Heart right ventricle (tissue), 16 donors: ENCODE measurements around the gene PRSS1. TPM values are rescaled to one million over a fixed set of nuclear protein-coding genes. Genes with fewer than 3 reads are reported as not detected.

ENCODE experiments used
- ATAC-seq, 8 donors: fragments of 200-7000 bp; cut with Tn5 transposase; one replicate each; pipeline ENCODE4 v1.9.1; 2020; ENCODE audit warnings: mild to moderate bottlenecking in 8 of 8, moderate library complexity in 8 of 8, moderate number of reproducible peaks in 1 of 8
- DNase-seq, 2 donors: peaks; one replicate each; pipeline ENCODE4 v3.0.0-alpha.2; 2020
- H3K27ac ChIP-seq, 10 donors: fragments of 200-600 bp; sonication (generic) in 2 of 10; one replicate each; pipeline versions ENCODE4 v1.5.0 to v1.8.0; 2020 to 2022; ENCODE audit warnings: mild to moderate bottlenecking in 3 of 10
- H3K27me3 ChIP-seq, 7 donors: fragments of 200-600 bp; one replicate each; pipeline ENCODE4 v1.8.0; 2021 to 2022; ENCODE audit warnings: mild to moderate bottlenecking in 2 of 7
- H3K36me3 ChIP-seq, 9 donors: fragments of 200-600 bp; sonication (generic) in 1 of 9; one replicate each; pipeline versions ENCODE4 v1.5.0 to v1.8.0; 2020 to 2022; ENCODE audit warnings: mild to moderate bottlenecking in 2 of 9
- H3K4me1 ChIP-seq, 9 donors: fragments of 200-600 bp; sonication (generic) in 1 of 9; one replicate each; pipeline versions ENCODE4 v1.5.0 to v1.8.0; 2020 to 2022; ENCODE audit warnings: mild to moderate bottlenecking in 4 of 9
- H3K4me3 ChIP-seq, 10 donors: fragments of 200-600 bp; sonication (generic) in 2 of 10; one replicate each; pipeline versions ENCODE4 v1.5.0 to v1.8.0; 2020 to 2022; ENCODE audit warnings: mild to moderate bottlenecking in 7 of 10, moderate library complexity in 2 of 10
- H3K9me3 ChIP-seq, 11 donors: fragments of 200-600 bp in 10 of 11; sonication (generic) in 2 of 11; one replicate each; pipeline versions ENCODE4 v1.5.0 to v1.8.0; 2013 to 2022; ENCODE audit warnings: mild to moderate bottlenecking in 2 of 11, control low read depth in 1 of 11, moderate library complexity in 1 of 11
- WGBS, 2 donors: extraction: QIAGEN DNeasy Blood & Tissue Kit; methylation state at CpG; one replicate each; pipeline ENCODE4 v1.1.7; 2013; ENCODE audit warnings: inconsistent platforms in 1 of 2; 5-methylcytosine and 5-hydroxymethylcytosine counted together
- intact Hi-C, 10 donors: fragments of 100-400 bp; cut with DNase I; formaldehyde crosslinking; loops; one replicate each; pipeline versions ENCODE4 v1.11.1 to v1.14.2; 2022
- polyA plus RNA-seq, 2 donors: library from polyadenylated mRNA; stranded (reverse); fragments of 200-250 nt; gene quantifications; one replicate each; pipeline ENCODE4 v1.2.3, GENCODE V29; 2013
- total RNA-seq, 10 donors: library from RNA; stranded (reverse); fragmentation: NEBNext Ultra II Directional in 3 of 10; extraction: Animal tissue kit (Norgen Biotek cat#: 25700) in 3 of 10; gene quantifications; one replicate each; pipeline versions ENCODE4 v1.2.1 to v1.2.4, GENCODE V29; 2021 to 2023
- TF ChIP-seq, protein P1 (sequence below), 9 donors: fragments of 200-600 bp; sonication (generic) in 2 of 9; IDR thresholded peaks; one replicate each; pipeline versions ENCODE4 v1.5.0 to v1.8.0; 2021 to 2022; ENCODE audit warnings: antibody characterized with exemption in 9 of 9, mild to moderate bottlenecking in 5 of 9, moderate library complexity in 1 of 9
- donor health status: Arrhythmogenic right ventricular cardiomyopathy.
- donor health status: ischemic (EF 13 %, LVEDD 7.1; RV severe dilation, severe dysfunction).
- donor health status: healthy with polysubstance abuse.
- donor health status: DM: no; HTN: yes; CAD: no.
- donor health status: DM: no; HTN: no; CAD: no.
- donor health status: ischemic (EF 25% LVEDD 6.9; RV normal size, moderate dysfunction).
- donor health status: ischemic (EF 25% LVEDD 5.7; RV mildly dilated, moderate dysfunction).
- donor health status: healthy.
- donor health status: DM: yes; HTN: yes; CAD: no.
- donor health status: Ischemic cardiomyopathy.
- donor health status: ischemic (EF 35%, LVEDD 5.7; RV mildly dilated, moderate dysfunction).
- donor health status: nonischemic (EF 11% LVEDD 7.7; RV severe dilation, severe dysfunction).
- donor health status: DM: yes; HTN: yes; CAD: no.
- donor health status: PGD.
- donor health status: ischemic (EF 29% LVEDD 5.4; RV normal size, mild dysfunction).
- donor health status: nonischemic (EF 23%, LVEDD 6.1; RV moderate dilation, normal function).

Gene PRSS1
- total and polyA plus RNA-seq, 12 donors, result 0.75 to 4.3 (median 3.7) TPM; not detected in 4

DNA sequence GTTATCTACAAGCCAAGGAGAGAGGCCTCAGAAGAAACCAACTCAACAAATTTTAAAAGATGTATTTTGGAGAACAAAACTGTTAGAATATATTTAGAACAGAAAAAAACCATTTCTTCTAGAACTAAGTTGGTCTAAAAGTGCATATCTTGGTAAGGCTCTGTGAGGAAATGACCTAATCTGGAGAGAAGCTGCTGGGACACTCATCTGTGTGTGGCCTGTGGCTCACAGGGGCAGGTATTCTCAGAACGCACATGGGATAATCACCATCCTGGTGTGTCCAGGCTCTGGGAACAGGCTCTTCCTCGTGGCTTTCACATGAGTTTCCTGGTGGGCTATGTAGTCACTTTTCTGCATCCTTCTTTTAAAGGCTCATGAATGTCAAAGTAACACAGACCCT, 38.1 kb upstream of the PRSS1 start:
- no peak overlapping the region for H3K27ac ChIP-seq
- no peak overlapping the region for H3K4me3 ChIP-seq
- TF ChIP-seq, protein P1, sequence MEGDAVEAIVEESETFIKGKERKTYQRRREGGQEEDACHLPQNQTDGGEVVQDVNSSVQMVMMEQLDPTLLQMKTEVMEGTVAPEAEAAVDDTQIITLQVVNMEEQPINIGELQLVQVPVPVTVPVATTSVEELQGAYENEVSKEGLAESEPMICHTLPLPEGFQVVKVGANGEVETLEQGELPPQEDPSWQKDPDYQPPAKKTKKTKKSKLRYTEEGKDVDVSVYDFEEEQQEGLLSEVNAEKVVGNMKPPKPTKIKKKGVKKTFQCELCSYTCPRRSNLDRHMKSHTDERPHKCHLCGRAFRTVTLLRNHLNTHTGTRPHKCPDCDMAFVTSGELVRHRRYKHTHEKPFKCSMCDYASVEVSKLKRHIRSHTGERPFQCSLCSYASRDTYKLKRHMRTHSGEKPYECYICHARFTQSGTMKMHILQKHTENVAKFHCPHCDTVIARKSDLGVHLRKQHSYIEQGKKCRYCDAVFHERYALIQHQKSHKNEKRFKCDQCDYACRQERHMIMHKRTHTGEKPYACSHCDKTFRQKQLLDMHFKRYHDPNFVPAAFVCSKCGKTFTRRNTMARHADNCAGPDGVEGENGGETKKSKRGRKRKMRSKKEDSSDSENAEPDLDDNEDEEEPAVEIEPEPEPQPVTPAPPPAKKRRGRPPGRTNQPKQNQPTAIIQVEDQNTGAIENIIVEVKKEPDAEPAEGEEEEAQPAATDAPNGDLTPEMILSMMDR (IDR thresholded peaks at IDR 0.05), result no peak
- DNase-seq (no peak), ATAC-seq (no peak)
- 33 to 41% methylated on average over 2 of the region's 2 CpGs for WGBS, 2 donors
- intact Hi-C loops, result loop anchor here in 3 of 10 donors (2.0 to 10.0 kb wide), 3 partner anchors 71 to 74 kb away; no protein-coding TSS in a partner anchor
- peaks cover 0 to 47% (median 0%) of the 10 kb centered on the region in 7 donors for H3K27me3 ChIP-seq
- H3K9me3 ChIP-seq, result no peaks in the 10 kb centered on the region
- no peaks in the 10 kb centered on the region for H3K4me1 ChIP-seq
- no peaks in the 10 kb centered on the region for H3K36me3 ChIP-seq

DNA sequence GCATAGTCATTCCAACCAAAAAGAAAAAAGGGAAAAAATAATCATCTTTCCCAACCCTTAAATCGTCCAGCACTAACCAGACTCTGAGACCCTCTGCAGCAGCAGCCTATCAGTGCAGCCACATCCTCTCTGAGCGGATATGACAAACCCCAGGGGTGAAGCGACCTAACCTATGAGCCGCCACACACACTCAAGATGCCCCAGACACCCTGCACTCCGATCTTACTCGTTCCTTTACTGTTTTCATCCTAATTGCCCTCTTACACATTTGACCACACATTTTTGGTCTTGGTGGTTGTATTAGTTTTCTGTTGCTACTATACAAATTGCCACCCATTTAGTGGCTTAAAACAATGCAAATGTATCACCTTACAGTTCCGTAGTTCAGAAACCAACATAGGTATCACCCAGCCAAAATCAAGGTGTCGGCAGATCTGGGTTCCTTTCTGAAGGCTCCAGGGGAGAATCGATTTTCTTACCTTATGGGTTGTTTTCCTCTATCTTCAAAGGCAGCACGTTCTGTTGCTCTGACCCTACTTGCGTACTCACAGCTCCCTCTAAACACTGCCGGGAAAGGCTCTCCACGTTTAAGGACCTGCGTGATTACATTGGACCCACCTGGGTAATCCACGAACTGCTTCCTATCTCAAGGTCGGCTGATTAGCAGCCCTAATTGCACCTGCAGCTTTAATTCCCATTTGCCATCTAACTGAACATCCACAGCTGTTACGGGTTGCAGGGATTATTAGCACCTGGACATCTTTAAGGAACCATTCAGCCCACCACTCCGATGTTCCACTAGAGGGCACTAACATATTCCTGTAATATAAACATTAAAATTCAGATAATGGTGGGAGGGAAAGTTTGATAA, 37.3 kb upstream of the PRSS1 start:
- TF ChIP-seq, protein P1 (IDR thresholded peaks at IDR 0.05), result peak; percentile 13 to 70 (median 56)
- Histone ChIP-seq H3K9me3 (no peaks in the 10 kb centered on the region), H3K27ac (peak overlapping the region in 1 of 10 donors; percentile 57), H3K36me3 (no peaks in the 10 kb centered on the region), H3K27me3 (peaks cover 0 to 44% (median 0%) of the 10 kb centered on the region in 7 donors), H3K4me1 (no peaks in the 10 kb centered on the region), H3K4me3 (no peak overlapping the region)
- intact Hi-C loops, result loop anchor here (1.0 to 10.0 kb wide), 4 partner anchors 70 to 73 kb away; no protein-coding TSS in a partner anchor
- 53 to 58% methylated on average over 18 of the region's 18 CpGs for WGBS, 2 donors
- DNase-seq (no peak), ATAC-seq (no peak)

DNA sequence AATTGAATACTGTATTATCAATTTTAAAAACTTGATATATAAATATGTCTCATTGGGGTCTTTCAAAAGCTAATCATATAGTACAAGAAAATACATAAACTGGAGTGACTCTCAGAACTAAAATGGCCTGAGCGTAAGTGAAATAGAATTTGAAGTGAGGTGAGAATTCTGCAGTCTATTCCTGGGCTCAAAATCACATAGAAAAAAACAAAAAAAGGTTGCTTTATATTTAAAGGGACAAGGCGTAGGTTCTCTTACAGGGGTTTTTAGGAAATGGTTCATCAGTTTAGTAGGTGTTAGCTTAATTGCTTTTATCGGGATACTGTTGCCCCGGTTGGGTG, 36.7 kb upstream of the PRSS1 start:
- H3K27me3 ChIP-seq, result peaks cover 0 to 38% (median 0%) of the 10 kb centered on the region in 7 donors
- TF ChIP-seq, protein P1 (IDR thresholded peaks at IDR 0.05), result no peak
- WGBS, 2 donors, result 78 to 87% methylated on average over 4 of the region's 4 CpGs
- no peaks in the 10 kb centered on the region for H3K4me1 ChIP-seq
- no peak for DNase-seq
- H3K4me3 ChIP-seq, result no peak overlapping the region
- no peak for ATAC-seq
- no peak overlapping the region for H3K27ac ChIP-seq
- H3K36me3 ChIP-seq, result no peaks in the 10 kb centered on the region
- no peaks in the 10 kb centered on the region for H3K9me3 ChIP-seq
- intact Hi-C loops, result loop anchor here in 9 of 10 donors (1.0 to 10.0 kb wide), 4 partner anchors 70 to 72 kb away; no protein-coding TSS in a partner anchor

DNA sequence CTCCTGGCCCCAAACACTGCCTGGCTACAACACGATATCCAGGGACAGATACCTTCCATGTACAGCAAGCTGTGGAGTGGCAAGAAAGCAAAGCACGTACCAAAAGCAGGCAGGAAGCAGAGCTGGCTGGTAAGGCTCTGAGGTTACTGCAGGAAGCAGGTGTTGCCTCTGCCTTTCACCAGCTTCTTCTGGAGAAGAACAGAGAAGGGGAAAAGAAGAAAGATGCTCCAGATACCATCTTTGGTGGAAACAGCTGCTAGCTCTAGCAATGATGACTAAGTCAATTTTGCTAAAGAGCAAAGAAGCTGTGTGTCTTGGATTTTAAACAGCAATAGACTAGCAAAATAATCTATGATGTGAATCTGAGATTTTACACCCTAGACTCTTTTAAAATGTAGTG, 34.9 kb upstream of the PRSS1 start:
- no peak overlapping the region for H3K27ac ChIP-seq
- DNase-seq (no peak), ATAC-seq (no peak)
- H3K9me3 ChIP-seq, result no peaks in the 10 kb centered on the region
- H3K4me1 ChIP-seq, result no peaks in the 10 kb centered on the region
- TF ChIP-seq, protein P1 (IDR thresholded peaks at IDR 0.05), result no peak
- no peaks in the 10 kb centered on the region for H3K36me3 ChIP-seq
- 22 to 29% methylated on average over 2 of the region's 2 CpGs for WGBS, 2 donors
- peaks cover 0 to 25% (median 0%) of the 10 kb centered on the region in 7 donors for H3K27me3 ChIP-seq
- no peak overlapping the region for H3K4me3 ChIP-seq
- intact Hi-C loops, result loop anchor here in 2 of 10 donors (5.0 to 10.0 kb wide), 2 partner anchors 68 to 70 kb away; no protein-coding TSS in a partner anchor
